K562 (cell line): ENCODE measurements around the gene TMEM132E. TPM values are rescaled to one million over a fixed set of nuclear protein-coding genes. Genes with fewer than 3 reads are reported as not detected.

Experiments used
- ATAC-seq: fragments of 200-7000 bp; cut with Tn5 transposase; 3 replicates; pipeline ENCODE4 v1.9.1; 2020; ENCODE audit warnings: moderate library complexity
- BruUV-seq: library from RNA; stranded (reverse); fragments of 400-500 nt; replicated peaks from 2 replicates; lab custom pipeline; 2021; lab: Mats Ljungman, UMichigan
- CTCF ChIA-PET: fragments of 300-600 bp; formaldehyde crosslinking; extraction: SDS; loops from one replicate; lab custom pipeline; 2021; ENCODE audit warnings: low intra/inter-chr PET ratio; lab: Yijun Ruan, JAX
- POLR2A ChIA-PET: fragments of 300-600, 350-650 bp; sonication (Branson Sonifier 250); formaldehyde crosslinking; extraction: SDS; loops from one replicate; lab custom pipeline; 2021; ENCODE audit warnings: antibody characterized with exemption, inconsistent platforms; lab: Yijun Ruan, JAX
- DNase-seq, 4 experiments: peaks; one replicate each; pipeline versions ENCODE4 v3.0.0 to v3.0.0-alpha.2; 2011 to 2018; ENCODE audit warnings: low spot score in 3 of 4, mixed read lengths in 3 of 4; ENCODE audit errors: extremely low read depth in 1 of 4
- FAIRE-seq: peaks from 2 replicates; lab custom pipeline; 2011; peaks lifted over from hg19 to GRCh38; lab: Jason Lieb, UNC
- H2AFZ ChIP-seq: 2 replicates; pipeline ENCODE4 v1.6.0; 2011; ENCODE audit warnings: low read depth, low read length, control low read depth, inconsistent platforms
- H3K27ac ChIP-seq: fragments of 200-600 bp; 3 replicates; pipeline ENCODE4 v1.8.0; 2011; ENCODE audit warnings: low read depth, mild to moderate bottlenecking, control low read depth, inconsistent platforms, low read length, moderate library complexity, mixed read lengths; ENCODE audit errors: extremely low read depth
- H3K27me3 ChIP-seq, 2 experiments: fragments of 300-600 bp in 1 of 2; 2 replicates in 1 of 2; 3 replicates in 1 of 2; pipeline versions ENCODE4 v1.6.0 to v1.8.0; 2011; ENCODE audit warnings: inconsistent platforms in 2 of 2, low read length in 2 of 2, mild to moderate bottlenecking in 1 of 2, mixed read lengths in 1 of 2, moderate library complexity in 1 of 2; ENCODE audit not compliant: control insufficient read depth in 2 of 2, insufficient read depth in 2 of 2
- H3K36me3 ChIP-seq: fragments of 300-600 bp; 3 replicates; pipeline ENCODE4 v1.8.0; 2011; ENCODE audit warnings: mild to moderate bottlenecking, low read length, inconsistent platforms; ENCODE audit not compliant: control insufficient read depth, insufficient read depth
- H3K4me1 ChIP-seq, 2 experiments: fragments of 200-600 bp in 1 of 2; replicated peaks in 1 of 2; 2 replicates in 1 of 2; 3 replicates in 1 of 2; pipeline versions ENCODE4 v1.5.1 to v1.8.0; 2011; ENCODE audit warnings: inconsistent platforms in 2 of 2, low read length in 2 of 2, mild to moderate bottlenecking in 1 of 2, mixed read lengths in 1 of 2, moderate library complexity in 1 of 2; ENCODE audit not compliant: control insufficient read depth in 2 of 2, insufficient read depth in 2 of 2
- H3K4me2 ChIP-seq: 2 replicates; pipeline ENCODE4 v1.6.1; 2011; ENCODE audit warnings: low read length, control low read depth, inconsistent platforms, mixed read lengths; ENCODE audit not compliant: insufficient read depth
- H3K4me3 ChIP-seq: fragments of 200-600 bp; sonication (generic), shearing (Covaris generic); 2 replicates; pipeline ENCODE4 v1.5.1; 2016; ENCODE audit warnings: control low read depth, inconsistent platforms
- H3K79me2 ChIP-seq: fragments of 200-600 bp; 3 replicates; pipeline ENCODE4 v1.8.0; 2011; ENCODE audit warnings: low read length, inconsistent platforms; ENCODE audit not compliant: control insufficient read depth, insufficient read depth
- H3K9ac ChIP-seq, 2 experiments: 2 replicates each; pipeline versions ENCODE4 v1.6.0 to v1.6.1; 2011; ENCODE audit warnings: low read depth in 2 of 2, low read length in 2 of 2, control low read depth in 1 of 2, inconsistent platforms in 1 of 2, mild to moderate bottlenecking in 1 of 2, mixed read lengths in 1 of 2; ENCODE audit not compliant: insufficient read depth in 1 of 2
- H3K9me1 ChIP-seq: one replicate; pipeline ENCODE4 v1.6.0; 2011; ENCODE audit warnings: inconsistent platforms, mild to moderate bottlenecking, low read length, moderate library complexity; ENCODE audit not compliant: control insufficient read depth, insufficient read depth
- H3K9me3 ChIP-seq: replicated peaks from 2 replicates; pipeline ENCODE4 v1.5.1; 2011; ENCODE audit warnings: low read depth, low read length, inconsistent platforms; ENCODE audit not compliant: control insufficient read depth, insufficient read depth
- H4K20me1 ChIP-seq: replicated peaks from 2 replicates; pipeline ENCODE4 v1.6.1; 2011; ENCODE audit warnings: low read length, inconsistent platforms, mixed read lengths; ENCODE audit not compliant: control insufficient read depth, insufficient read depth
- SIN3B ChIP-seq: fragments of 450-650 bp; IDR thresholded peaks from 2 replicates; pipeline ENCODE4 v1.6.1; 2017; ENCODE audit warnings: low read depth, mild to moderate bottlenecking, moderate library complexity
- STAG1 ChIP-seq: sonication (generic); formaldehyde crosslinking; IDR thresholded peaks from 2 replicates; pipeline ENCODE4 v1.5.0; 2020; ENCODE audit warnings: missing genetic modification reagents, borderline replicate concordance
- TFAM ChIP-seq: fragments of 250-450 bp; sonication (Bioruptor Pico); conservative IDR thresholded peaks from 2 replicates; pipeline ENCODE4 v1.5.0; 2021; ENCODE audit warnings: mild to moderate bottlenecking, moderate library complexity
- WGBS: fragments of 100-300 bp; shearing (Covaris generic); methylation state at CpG from one replicate; pipeline ENCODE4 v1.1.6; 2016; ENCODE audit warnings: low coverage, mixed read lengths; ENCODE audit not compliant: insufficient coverage; ENCODE audit errors: missing lambda C conversion rate; 5-methylcytosine and 5-hydroxymethylcytosine counted together
- in situ Hi-C: fragments of 300-500 bp; cut with MboI; formaldehyde crosslinking; loops from 4 replicates; pipeline ENCODE4 v1.15.0; 2018; ENCODE audit warnings: inconsistent platforms, mixed read lengths
- intact Hi-C: fragments of 100-400 bp; cut with micrococcal nuclease; formaldehyde crosslinking; loops from 2 replicates; pipeline ENCODE4 v1.14.2; 2022
- polyA plus RNA-seq, 8 experiments: library from polyadenylated mRNA; depleted of rRNA in 4 of 8; stranded (reverse) in 5 of 8; unstranded in 3 of 8; fragments of >200 nt; fragmentation: Nextera tagmentation in 2 of 8; fragmentation: Illumina TruSeq in 1 of 8; extraction: Ambion mirVana in 2 of 8; extraction: Trizol in 1 of 8; gene quantifications; 2 replicates each; pipeline versions ENCODE4 v1.2.1 to v1.2.3, GENCODE V29; 2011 to 2014; ENCODE audit warnings: inconsistent platforms in 1 of 8, missing spikeins in 1 of 8
- total RNA-seq, 7 experiments: library from RNA; depleted of rRNA in 6 of 7; stranded (reverse); fragments of >200 nt in 6 of 7; fragmentation: Illumina TruSeq in 2 of 7; extraction: Trizol in 2 of 7; gene quantifications; 2 replicates each; pipeline versions ENCODE4 v1.2.1 to v1.2.3, GENCODE V29; 2011 to 2021; ENCODE audit warnings: low replicate concordance in 1 of 7
- TF ChIP-seq, protein P1 (sequence below): fragments of 250-450 bp; sonication (Bioruptor Pico); IDR thresholded peaks from 2 replicates; pipeline ENCODE4 v1.5.0; 2021

TMEM132E gene
- total and polyA plus RNA-seq, 9 of the 15 experiments (the other 6 are each of a cell fraction or from before 2014, with no cell fraction given): not detected

GRCh38 chr17:34582901-34583245, 3.5 kb downstream of the TMEM132E start:
- ChIA-PET POLR2A (no interaction called here), CTCF (interaction anchor here (0.7 kb wide), 1 partner anchor 10 kb away, joined by 3 read pairs; no protein-coding TSS in a partner anchor)
- H3K79me2 ChIP-seq: no peaks in the 10 kb centered on the region
- no peaks in the 10 kb centered on the region for H3K9me1 ChIP-seq
- in situ Hi-C loops: no loop called here
- no peak for ATAC-seq
- no peak overlapping the region for H3K4me2 ChIP-seq
- H3K4me1 ChIP-seq: peaks cover 0 to 21% of the 10 kb centered on the region in 2 experiments; a peak in 2 of 5 replicates
- intact Hi-C loops: no loop called here
- H3K27me3 ChIP-seq: peaks cover 0 to 49% of the 10 kb centered on the region in 2 experiments; a peak in 3 of 5 replicates
- BruUV-seq: no TSS peak
- no peak overlapping the region for H3K4me3 ChIP-seq
- H3K9ac ChIP-seq: no peak overlapping the region
- no peak for TF ChIP-seq STAG1 (CRISPR knock-in tag)
- no peak for TF ChIP-seq TFAM (CRISPR knock-in tag)
- no peak for TF ChIP-seq SIN3B
- TF ChIP-seq, protein P1, sequence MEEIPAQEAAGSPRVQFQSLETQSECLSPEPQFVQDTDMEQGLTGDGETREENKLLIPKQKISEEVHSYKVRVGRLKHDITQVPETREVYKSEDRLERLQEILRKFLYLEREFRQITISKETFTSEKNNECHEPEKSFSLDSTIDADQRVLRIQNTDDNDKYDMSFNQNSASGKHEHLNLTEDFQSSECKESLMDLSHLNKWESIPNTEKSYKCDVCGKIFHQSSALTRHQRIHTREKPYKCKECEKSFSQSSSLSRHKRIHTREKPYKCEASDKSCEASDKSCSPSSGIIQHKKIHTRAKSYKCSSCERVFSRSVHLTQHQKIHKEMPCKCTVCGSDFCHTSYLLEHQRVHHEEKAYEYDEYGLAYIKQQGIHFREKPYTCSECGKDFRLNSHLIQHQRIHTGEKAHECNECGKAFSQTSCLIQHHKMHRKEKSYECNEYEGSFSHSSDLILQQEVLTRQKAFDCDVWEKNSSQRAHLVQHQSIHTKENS: no peak
- DNase-seq: no peak
- H4K20me1 ChIP-seq: peaks cover 15% of the 10 kb centered on the region; the same call in 1 of the 2 replicates
- 3% methylated on average over 3 of the region's 3 CpGs for WGBS
- H2AFZ ChIP-seq: no peak overlapping the region
- no peak for FAIRE-seq
- H3K27ac ChIP-seq: no peak overlapping the region
- no peaks in the 10 kb centered on the region for H3K36me3 ChIP-seq
- no peaks in the 10 kb centered on the region for H3K9me3 ChIP-seq
